ENCODE measurements around the gene CPVL.
A peak's percentile ranks its signal among the peaks of the same experiment; 100 is the strongest.

The CPVL gene

GRCh38 chr7:28976022-28976421 lies 170.3 kb downstream of the CPVL start:
- H4K20me1 ChIP-seq, result no peaks in the 10 kb centered on the region
- no peak for TF ChIP-seq Cebpa-rat (IDR thresholded peaks at IDR 0.05)
- H3K27ac ChIP-seq, result no peak overlapping the region
- H3K4me1 ChIP-seq, result no peaks in the 10 kb centered on the region
- H3K36me3 ChIP-seq, result peaks cover 0 to 10% (median 4%) of the 10 kb centered on the region in 11 experiments; a peak in 8 of 22 replicates
- no peaks in the 10 kb centered on the region for H3K27me3 ChIP-seq
- no peak overlapping the region for H3K4me3 ChIP-seq
- H3K9me3 ChIP-seq (replicated peaks in 1 of 11), result peaks cover 68 to 100% (median 84%) of the 10 kb centered on the region in 11 experiments
- no peak overlapping the region for H3K9ac ChIP-seq
- no peak overlapping the region for H3K4me2 ChIP-seq

- no peak for TF ChIP-seq Cebpa-rat (IDR thresholded peaks at IDR 0.05)
- Histone ChIP-seq H3K9ac (no peak overlapping the region), H4K20me1 (no peaks in the 10 kb centered on the region), H3K27ac (no peak overlapping the region), H3K4me3 (no peak overlapping the region; a peak in 1 of 20 replicates), H3K4me2 (no peak overlapping the region), H3K4me1 (no peaks in the 10 kb centered on the region), H3K36me3 (peaks cover 0 to 15% (median 4%) of the 10 kb centered on the region in 11 experiments; a peak in 8 of 22 replicates), H3K27me3 (no peaks in the 10 kb centered on the region), H3K9me3 (replicated peaks in 1 of 11) (peaks cover 92 to 100% (median 97%) of the 10 kb centered on the region in 11 experiments)
Measured at GRCh38 chr7:28973591-28973990, 172.7 kb downstream of the CPVL start.

- H3K27me3 ChIP-seq, result peaks cover 0 to 17% (median 1%) of the 10 kb centered on the region in 11 experiments; a peak in 10 of 22 replicates
- H3K36me3 ChIP-seq, result no peaks in the 10 kb centered on the region
- TF ChIP-seq Cebpa-rat (IDR thresholded peaks at IDR 0.05), result no peak
- H3K9me3 ChIP-seq (replicated peaks in 1 of 11), result peaks cover 10 to 73% (median 32%) of the 10 kb centered on the region in 11 experiments; a peak in 21 of 22 replicates
- H4K20me1 ChIP-seq, result no peaks in the 10 kb centered on the region
- H3K4me1 ChIP-seq, result peaks cover 0 to under 1% (median 0%) of the 10 kb centered on the region in 10 experiments; a peak in 1 of 20 replicates
- H3K4me3 ChIP-seq, result no peak overlapping the region
- H3K4me2 ChIP-seq, result no peak overlapping the region
- H3K27ac ChIP-seq, result no peak overlapping the region
- H3K9ac ChIP-seq, result no peak overlapping the region
Measured at GRCh38 chr7:28964056-28964455, 182.3 kb downstream of the CPVL start.

GRCh38 chr7:28961972-28962371 lies 184.4 kb downstream of the CPVL start:
- TF ChIP-seq Cebpa-rat (IDR thresholded peaks at IDR 0.05), result no peak
- Histone ChIP-seq H3K4me1 (peaks cover 4 to 21% (median 16%) of the 10 kb centered on the region in 10 experiments; a peak in 17 of 20 replicates), H4K20me1 (peaks cover 0 to 11% (median 0%) of the 10 kb centered on the region in 11 experiments; a peak in 2 of 22 replicates), H3K4me2 (no peak overlapping the region), H3K4me3 (no peak overlapping the region), H3K9me3 (replicated peaks in 1 of 11) (peaks cover 22 to 72% (median 34%) of the 10 kb centered on the region in 11 experiments), H3K27ac (no peak overlapping the region), H3K27me3 (peaks cover 19 to 38% (median 22%) of the 10 kb centered on the region in 11 experiments), H3K9ac (no peak overlapping the region), H3K36me3 (no peaks in the 10 kb centered on the region)

- H3K27me3 ChIP-seq, result peaks cover 29 to 55% (median 38%) of the 10 kb centered on the region in 11 experiments
- H3K27ac ChIP-seq, result no peak overlapping the region
- H3K9ac ChIP-seq, result no peak overlapping the region
- H3K36me3 ChIP-seq, result no peaks in the 10 kb centered on the region
- peaks cover 0 to 15% (median 0%) of the 10 kb centered on the region in 11 experiments; a peak in 2 of 22 replicates for H4K20me1 ChIP-seq
- no peak overlapping the region for H3K4me2 ChIP-seq
- H3K4me1 ChIP-seq, result peaks cover 21 to 39% (median 33%) of the 10 kb centered on the region in 10 experiments
- TF ChIP-seq Cebpa-rat (IDR thresholded peaks at IDR 0.05), result no peak
- H3K9me3 ChIP-seq (replicated peaks in 1 of 11), result peaks cover 25 to 72% (median 39%) of the 10 kb centered on the region in 11 experiments
- H3K4me3 ChIP-seq, result no peak overlapping the region
Measured at GRCh38 chr7:28960071-28960840, 186.1 kb downstream of the CPVL start.

- Histone ChIP-seq H3K9ac (no peak overlapping the region), H3K27ac (no peak overlapping the region), H4K20me1 (peaks cover 0 to 15% (median 0%) of the 10 kb centered on the region in 11 experiments; a peak in 2 of 22 replicates), H3K4me1 (peaks cover 27 to 51% (median 44%) of the 10 kb centered on the region in 10 experiments), H3K4me3 (peak overlapping the region in 5 of 10 experiments; percentile 39 to 63 (median 51); a peak in 6 of 20 replicates), H3K36me3 (no peaks in the 10 kb centered on the region), H3K9me3 (replicated peaks in 1 of 11) (peaks cover 25 to 61% (median 39%) of the 10 kb centered on the region in 11 experiments), H3K27me3 (peaks cover 29 to 67% (median 40%) of the 10 kb centered on the region in 11 experiments), H3K4me2 (peak overlapping the region in 9 of 11 experiments; percentile 65 to 94 (median 86); a peak in 16 of 22 replicates)
- TF ChIP-seq Cebpa-rat (IDR thresholded peaks at IDR 0.05), result no peak
Measured at GRCh38 chr7:28958980-28959347, 187.4 kb downstream of the CPVL start.

GRCh38 chr7:28958235-28958979 lies 187.9 kb downstream of the CPVL start, which contains the start of gene TRIL:
TRIL (minus strand) TSS chr7:28958330; CDS start chr7:28958046, 284 bp downstream.
- Histone ChIP-seq H3K27me3 (peaks cover 29 to 72% (median 40%) of the 10 kb centered on the region in 11 experiments), H4K20me1 (peaks cover 0 to 15% (median 0%) of the 10 kb centered on the region in 11 experiments; a peak in 2 of 22 replicates), H3K9me3 (replicated peaks in 1 of 11) (peaks cover 25 to 55% (median 39%) of the 10 kb centered on the region in 11 experiments), H3K4me2 (peak within 1 kb of the TSS; percentile 78 to 94 (median 83)), H3K36me3 (no peaks in the 10 kb centered on the region), H3K9ac (peak within 1 kb of the TSS in 3 of 11 experiments; percentile 15 to 62 (median 46); a peak in 3 of 22 replicates), H3K4me3 (peak within 1 kb of the TSS; percentile 39 to 64 (median 53)), H3K27ac (peak within 1 kb of the TSS in 1 of 11 experiments; percentile 2; a peak in 2 of 22 replicates), H3K4me1 (peaks cover 30 to 57% (median 49%) of the 10 kb centered on the region in 10 experiments)
- no peak for TF ChIP-seq Cebpa-rat (IDR thresholded peaks at IDR 0.05)

- H3K27me3 ChIP-seq, result peaks cover 29 to 78% (median 40%) of the 10 kb centered on the region in 11 experiments
- no peak overlapping the region for H3K27ac ChIP-seq
- TF ChIP-seq Cebpa-rat (IDR thresholded peaks at IDR 0.05), result no peak
- H3K4me3 ChIP-seq, result peak overlapping the region; percentile 39 to 64 (median 51)
- peaks cover 32 to 63% (median 56%) of the 10 kb centered on the region in 10 experiments for H3K4me1 ChIP-seq
- H3K36me3 ChIP-seq, result no peaks in the 10 kb centered on the region
- H4K20me1 ChIP-seq, result peaks cover 0 to 15% (median 0%) of the 10 kb centered on the region in 11 experiments; a peak in 2 of 22 replicates
- peaks cover 25 to 49% (median 39%) of the 10 kb centered on the region in 11 experiments for H3K9me3 ChIP-seq (replicated peaks in 1 of 11)
- peak overlapping the region in 3 of 11 experiments; percentile 4 to 15 (median 15); a peak in 1 of 22 replicates for H3K9ac ChIP-seq
- H3K4me2 ChIP-seq, result peak overlapping the region; percentile 78 to 94 (median 83)
Measured at GRCh38 chr7:28957751-28958234, 188.5 kb downstream of the CPVL start.
